NT2/D1 (cell line): ENCODE results near the gene SEMA4C.

Source experiments
- DNase-seq: peaks from one replicate; pipeline ENCODE4 v3.0.0-alpha.2; 2011; ENCODE audit warnings: low read depth, low spot score
- H3K27me3 ChIP-seq: 2 replicates; pipeline ENCODE4 v1.6.0; 2011; ENCODE audit warnings: mild to moderate bottlenecking; ENCODE audit not compliant: insufficient read length, insufficient read depth
- H3K36me3 ChIP-seq: 2 replicates; pipeline ENCODE4 v1.6.1; 2011; ENCODE audit warnings: mild to moderate bottlenecking, low read length, mixed read lengths; ENCODE audit not compliant: insufficient read depth, insufficient read length
- H3K4me1 ChIP-seq: 2 replicates; pipeline ENCODE4 v1.5.1; 2011; ENCODE audit not compliant: insufficient read depth, insufficient read length
- H3K4me3 ChIP-seq: 2 replicates; pipeline ENCODE4 v1.5.1; 2011; ENCODE audit warnings: low read depth; ENCODE audit not compliant: insufficient read length
- H3K9ac ChIP-seq: 2 replicates; pipeline ENCODE4 v1.6.0; 2011; ENCODE audit warnings: low read depth; ENCODE audit not compliant: insufficient read length
- H3K9me3 ChIP-seq: 2 replicates; pipeline ENCODE4 v1.5.1; 2011; ENCODE audit warnings: mild to moderate bottlenecking, low read length; ENCODE audit not compliant: insufficient read depth
- SUZ12 ChIP-seq: IDR thresholded peaks from 2 replicates; pipeline ENCODE4 v1.6.1; 2011; ENCODE audit not compliant: insufficient read length, insufficient read depth; ENCODE audit errors: extremely low read depth
- YY1 ChIP-seq: IDR thresholded peaks from 2 replicates; pipeline ENCODE4 v1.6.1; 2011; ENCODE audit not compliant: insufficient read length, insufficient read depth
- ZNF274 ChIP-seq: IDR thresholded peaks from 2 replicates; pipeline ENCODE4 v1.6.1; 2011; ENCODE audit warnings: mild to moderate bottlenecking, low read depth, low read length

The SEMA4C gene

GRCh38 chr2:96884299-96885094 lies 14.6 kb upstream of the SEMA4C start:
- H3K36me3 ChIP-seq = no peaks in the 10 kb centered on the region
- DNase-seq = no peak
- H3K9ac ChIP-seq = no peak overlapping the region
- H3K9me3 ChIP-seq = no peaks in the 10 kb centered on the region
- H3K27me3 ChIP-seq = peaks cover 6% of the 10 kb centered on the region
- peaks cover 72% of the 10 kb centered on the region for H3K4me1 ChIP-seq
- no peak overlapping the region for H3K4me3 ChIP-seq
- TF ChIP-seq ZNF274 = no peak
- TF ChIP-seq YY1 = no peak
- TF ChIP-seq SUZ12 = no peak

- TF ChIP-seq YY1 = no peak
- no peak for TF ChIP-seq SUZ12
- TF ChIP-seq ZNF274 = no peak
- Histone ChIP-seq H3K9ac (no peak overlapping the region), H3K9me3 (no peaks in the 10 kb centered on the region), H3K27me3 (peaks cover 8% of the 10 kb centered on the region), H3K36me3 (no peaks in the 10 kb centered on the region), H3K4me1 (peaks cover 74% of the 10 kb centered on the region), H3K4me3 (no peak overlapping the region)
- no peak for DNase-seq
These were observed 13.4 kb upstream of the SEMA4C start for GRCh38 chr2:96883306-96883705.

- Histone ChIP-seq H3K36me3 (no peaks in the 10 kb centered on the region), H3K27me3 (peaks cover 10% of the 10 kb centered on the region), H3K9ac (peak overlapping the region; percentile 79), H3K4me3 (no peak overlapping the region), H3K9me3 (no peaks in the 10 kb centered on the region), H3K4me1 (peaks cover 74% of the 10 kb centered on the region)
- no peak for DNase-seq
- TF ChIP-seq SUZ12 = no peak
- TF ChIP-seq YY1 = no peak
- TF ChIP-seq ZNF274 = no peak
These were observed 13.0 kb upstream of the SEMA4C start for GRCh38 chr2:96882906-96883305.

GRCh38 chr2:96882230-96882629 lies 12.3 kb upstream of the SEMA4C start:
- TF ChIP-seq ZNF274 = no peak
- TF ChIP-seq YY1 = no peak
- no peak for TF ChIP-seq SUZ12
- H3K9ac ChIP-seq = peak overlapping the region; percentile 79
- H3K4me1 ChIP-seq = peaks cover 74% of the 10 kb centered on the region
- no peaks in the 10 kb centered on the region for H3K9me3 ChIP-seq
- DNase-seq = no peak
- H3K36me3 ChIP-seq = no peaks in the 10 kb centered on the region
- peaks cover 10% of the 10 kb centered on the region for H3K27me3 ChIP-seq
- no peak overlapping the region for H3K4me3 ChIP-seq

- peaks cover 77% of the 10 kb centered on the region for H3K4me1 ChIP-seq
- DNase-seq = no peak
- no peaks in the 10 kb centered on the region for H3K9me3 ChIP-seq
- peak overlapping the region; percentile 79 for H3K9ac ChIP-seq
- no peak overlapping the region for H3K4me3 ChIP-seq
- H3K27me3 ChIP-seq = peaks cover 10% of the 10 kb centered on the region
- H3K36me3 ChIP-seq = no peaks in the 10 kb centered on the region
- TF ChIP-seq SUZ12 = no peak
- TF ChIP-seq YY1 = no peak
- no peak for TF ChIP-seq ZNF274
These were observed 11.7 kb upstream of the SEMA4C start for GRCh38 chr2:96881349-96882195.

GRCh38 chr2:96880891-96881273 lies 11.0 kb upstream of the SEMA4C start:
- Histone ChIP-seq H3K4me3 (no peak overlapping the region), H3K9ac (peak overlapping the region; percentile 61), H3K4me1 (peaks cover 76% of the 10 kb centered on the region), H3K36me3 (no peaks in the 10 kb centered on the region), H3K27me3 (peaks cover 10% of the 10 kb centered on the region), H3K9me3 (no peaks in the 10 kb centered on the region)
- DNase-seq = no peak
- TF ChIP-seq ZNF274 (no peak), YY1 (no peak), SUZ12 (no peak)

- H3K36me3 ChIP-seq = no peaks in the 10 kb centered on the region
- no peaks in the 10 kb centered on the region for H3K9me3 ChIP-seq
- no peak overlapping the region for H3K9ac ChIP-seq
- TF ChIP-seq SUZ12 = no peak
- TF ChIP-seq ZNF274 = no peak
- TF ChIP-seq YY1 = no peak
- H3K27me3 ChIP-seq = peaks cover 10% of the 10 kb centered on the region
- peaks cover 70% of the 10 kb centered on the region for H3K4me1 ChIP-seq
- H3K4me3 ChIP-seq = no peak overlapping the region
- DNase-seq = no peak
These were observed 9.7 kb upstream of the SEMA4C start for GRCh38 chr2:96879545-96880040.
